GM18517 (cell line): ENCODE data around the gene STARD3.
"Not testable (repeated sequence)": the region's sequence is repeated elsewhere in the genome, so short reads cannot be mapped to it uniquely, and the experiment has no call there.

Source experiments
- ATAC-seq: cut with Tn5 transposase; IDR thresholded peaks from one replicate; pipeline ENCODE4 v1.9.1; 2021; ENCODE audit warnings: mild to moderate bottlenecking, moderate library complexity; ENCODE audit not compliant: unreplicated experiment

STARD3 gene

GRCh38 chr17:39706921-39707337, 70.0 kb downstream of the STARD3 start:
- no peak for ATAC-seq

GRCh38 chr17:39709319-39709997, 72.5 kb downstream of the STARD3 start:
- ATAC-seq, result no peak

- no peak for ATAC-seq
Observed at GRCh38 chr17:39709998-39710964, 73.3 kb downstream of the STARD3 start.

DNA sequence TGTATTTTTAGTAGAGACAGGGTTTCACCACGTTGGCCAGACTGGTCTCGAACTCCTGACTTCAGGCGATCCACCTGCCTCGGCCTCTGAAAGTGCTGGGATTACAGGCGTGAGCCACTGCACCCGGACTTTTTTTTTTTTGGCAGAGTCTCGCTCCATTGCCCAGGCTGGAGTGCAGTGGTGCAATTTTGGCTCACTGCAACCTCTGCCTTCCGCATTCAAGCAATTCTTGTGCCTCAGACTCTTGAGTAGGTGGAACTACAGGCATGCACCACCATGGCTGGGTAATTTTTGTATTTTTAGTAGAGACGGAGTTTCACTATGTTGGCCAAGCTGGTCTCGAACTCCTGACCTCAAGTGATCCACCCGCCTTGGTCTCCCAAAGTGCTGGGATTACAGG, 74.1 kb downstream of the STARD3 start:
- not testable (repeated sequence) for ATAC-seq

DNA sequence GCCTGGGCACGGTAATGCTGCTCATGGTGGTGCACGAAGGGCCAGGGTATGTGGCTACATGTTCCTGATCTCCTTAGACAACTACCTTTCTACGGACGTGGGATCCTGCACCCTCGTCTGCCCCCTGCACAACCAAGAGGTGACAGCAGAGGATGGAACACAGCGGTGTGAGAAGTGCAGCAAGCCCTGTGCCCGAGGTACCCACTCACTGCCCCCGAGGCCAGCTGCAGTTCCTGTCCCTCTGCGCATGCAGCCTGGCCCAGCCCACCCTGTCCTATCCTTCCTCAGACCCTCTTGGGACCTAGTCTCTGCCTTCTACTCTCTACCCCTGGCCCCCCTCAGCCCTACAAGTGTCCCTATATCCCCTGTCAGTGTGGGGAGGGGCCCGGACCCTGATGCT, 74.9 kb downstream of the STARD3 start:
- no peak for ATAC-seq
